ENCODE measurements around the gene THAP12. TPM values are rescaled to one million over a fixed set of nuclear protein-coding genes. Genes with fewer than 3 reads are reported as not detected.
A peak's percentile ranks its signal among the peaks of the same experiment; 100 is the strongest.

Gene THAP12
- total and polyA plus RNA-seq, 2 experiments from 2014 or later: 20.1 to 36.0 TPM

DNA sequence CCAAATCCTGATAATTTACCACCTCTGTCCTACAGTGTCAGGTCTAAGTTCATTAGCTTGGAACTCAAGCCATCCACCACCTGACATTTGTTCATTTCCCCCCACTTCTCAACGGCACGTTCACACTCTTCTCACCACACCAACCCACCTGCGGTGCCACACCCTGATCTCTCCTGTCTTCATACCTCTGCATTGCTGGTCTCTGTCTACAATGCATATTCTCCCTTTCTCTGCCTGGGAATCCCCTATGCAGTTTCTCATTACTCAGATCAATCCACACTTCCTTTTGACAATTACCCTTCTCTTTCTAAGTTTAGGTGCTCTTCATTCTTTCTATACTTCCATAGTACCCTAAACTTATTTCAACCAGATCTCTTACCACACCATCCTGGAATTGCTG, 43.4 kb upstream of the THAP12 start (continued):
- TF ChIP-seq, protein P1, sequence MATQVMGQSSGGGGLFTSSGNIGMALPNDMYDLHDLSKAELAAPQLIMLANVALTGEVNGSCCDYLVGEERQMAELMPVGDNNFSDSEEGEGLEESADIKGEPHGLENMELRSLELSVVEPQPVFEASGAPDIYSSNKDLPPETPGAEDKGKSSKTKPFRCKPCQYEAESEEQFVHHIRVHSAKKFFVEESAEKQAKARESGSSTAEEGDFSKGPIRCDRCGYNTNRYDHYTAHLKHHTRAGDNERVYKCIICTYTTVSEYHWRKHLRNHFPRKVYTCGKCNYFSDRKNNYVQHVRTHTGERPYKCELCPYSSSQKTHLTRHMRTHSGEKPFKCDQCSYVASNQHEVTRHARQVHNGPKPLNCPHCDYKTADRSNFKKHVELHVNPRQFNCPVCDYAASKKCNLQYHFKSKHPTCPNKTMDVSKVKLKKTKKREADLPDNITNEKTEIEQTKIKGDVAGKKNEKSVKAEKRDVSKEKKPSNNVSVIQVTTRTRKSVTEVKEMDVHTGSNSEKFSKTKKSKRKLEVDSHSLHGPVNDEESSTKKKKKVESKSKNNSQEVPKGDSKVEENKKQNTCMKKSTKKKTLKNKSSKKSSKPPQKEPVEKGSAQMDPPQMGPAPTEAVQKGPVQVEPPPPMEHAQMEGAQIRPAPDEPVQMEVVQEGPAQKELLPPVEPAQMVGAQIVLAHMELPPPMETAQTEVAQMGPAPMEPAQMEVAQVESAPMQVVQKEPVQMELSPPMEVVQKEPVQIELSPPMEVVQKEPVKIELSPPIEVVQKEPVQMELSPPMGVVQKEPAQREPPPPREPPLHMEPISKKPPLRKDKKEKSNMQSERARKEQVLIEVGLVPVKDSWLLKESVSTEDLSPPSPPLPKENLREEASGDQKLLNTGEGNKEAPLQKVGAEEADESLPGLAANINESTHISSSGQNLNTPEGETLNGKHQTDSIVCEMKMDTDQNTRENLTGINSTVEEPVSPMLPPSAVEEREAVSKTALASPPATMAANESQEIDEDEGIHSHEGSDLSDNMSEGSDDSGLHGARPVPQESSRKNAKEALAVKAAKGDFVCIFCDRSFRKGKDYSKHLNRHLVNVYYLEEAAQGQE (IDR thresholded peaks at IDR 0.05; ENCODE audit: unreplicated experiment): no peak

DNA sequence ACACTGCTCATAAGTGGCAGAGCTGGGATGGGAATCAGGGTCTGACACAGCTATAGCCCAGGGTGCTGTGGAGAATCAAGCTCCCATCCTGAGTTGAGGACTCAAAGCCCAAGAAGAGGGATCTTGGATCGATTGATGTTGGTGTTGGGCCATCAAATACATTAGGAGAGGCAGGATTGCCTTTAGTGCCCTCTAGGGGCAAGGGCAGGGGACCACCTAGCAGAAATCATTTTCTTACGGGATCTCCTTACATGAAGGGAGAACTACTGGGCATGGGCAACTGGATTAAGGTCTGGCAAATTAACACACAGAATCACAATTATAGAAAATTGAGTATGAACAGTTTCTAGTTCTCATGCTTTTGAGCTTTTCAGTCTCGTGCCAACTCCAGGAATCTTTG, 39.0 kb upstream of the THAP12 start:
- peak; percentile 69 for DNase-seq (ENCODE audit: low spot score)
- Mint-ChIP-seq H3K36me3 (ENCODE audit: low read depth) (no peaks in the 10 kb centered on the region), H3K4me3 (no peak overlapping the region), H3K4me1 (no peaks in the 10 kb centered on the region), H3K27me3 (ENCODE audit: insufficient read depth, low read depth, poor library complexity) (peaks cover 10% of the 10 kb centered on the region), H3K27ac (no peak overlapping the region), H3K9me3 (no peaks in the 10 kb centered on the region)
- TF ChIP-seq, protein P1 (IDR thresholded peaks at IDR 0.05; ENCODE audit: unreplicated experiment): no peak
- TF ChIP-seq, protein P2, sequence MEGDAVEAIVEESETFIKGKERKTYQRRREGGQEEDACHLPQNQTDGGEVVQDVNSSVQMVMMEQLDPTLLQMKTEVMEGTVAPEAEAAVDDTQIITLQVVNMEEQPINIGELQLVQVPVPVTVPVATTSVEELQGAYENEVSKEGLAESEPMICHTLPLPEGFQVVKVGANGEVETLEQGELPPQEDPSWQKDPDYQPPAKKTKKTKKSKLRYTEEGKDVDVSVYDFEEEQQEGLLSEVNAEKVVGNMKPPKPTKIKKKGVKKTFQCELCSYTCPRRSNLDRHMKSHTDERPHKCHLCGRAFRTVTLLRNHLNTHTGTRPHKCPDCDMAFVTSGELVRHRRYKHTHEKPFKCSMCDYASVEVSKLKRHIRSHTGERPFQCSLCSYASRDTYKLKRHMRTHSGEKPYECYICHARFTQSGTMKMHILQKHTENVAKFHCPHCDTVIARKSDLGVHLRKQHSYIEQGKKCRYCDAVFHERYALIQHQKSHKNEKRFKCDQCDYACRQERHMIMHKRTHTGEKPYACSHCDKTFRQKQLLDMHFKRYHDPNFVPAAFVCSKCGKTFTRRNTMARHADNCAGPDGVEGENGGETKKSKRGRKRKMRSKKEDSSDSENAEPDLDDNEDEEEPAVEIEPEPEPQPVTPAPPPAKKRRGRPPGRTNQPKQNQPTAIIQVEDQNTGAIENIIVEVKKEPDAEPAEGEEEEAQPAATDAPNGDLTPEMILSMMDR (conservative IDR thresholded peaks at IDR 0.05; ENCODE audit: low read depth in 2 of 2): peak; percentile 73 to 79
- Histone ChIP-seq H3K36me3 (ENCODE audit: insufficient read depth) (no peaks in the 10 kb centered on the region), H3K4me3 (no peak overlapping the region), H3K27ac (ENCODE audit: low read depth) (no peak overlapping the region), H3K27me3 (ENCODE audit: insufficient read depth) (no peaks in the 10 kb centered on the region), H2AFZ (no peak overlapping the region), H3K4me2 (no peak overlapping the region), H3K4me1 (ENCODE audit: insufficient read depth) (no peaks in the 10 kb centered on the region), H3K9me2 (ENCODE audit: insufficient read depth) (no peaks in the 10 kb centered on the region; the same call in 1 of the 2 replicates), H3K79me2 (replicated peaks; ENCODE audit: insufficient read depth) (no peaks in the 10 kb centered on the region), H3F3A (replicated peaks; ENCODE audit: low read depth) (no peaks in the 10 kb centered on the region), H4K20me1 (replicated peaks; ENCODE audit: insufficient read depth) (no peaks in the 10 kb centered on the region)
- ATAC-seq: peak; percentile 77

DNA sequence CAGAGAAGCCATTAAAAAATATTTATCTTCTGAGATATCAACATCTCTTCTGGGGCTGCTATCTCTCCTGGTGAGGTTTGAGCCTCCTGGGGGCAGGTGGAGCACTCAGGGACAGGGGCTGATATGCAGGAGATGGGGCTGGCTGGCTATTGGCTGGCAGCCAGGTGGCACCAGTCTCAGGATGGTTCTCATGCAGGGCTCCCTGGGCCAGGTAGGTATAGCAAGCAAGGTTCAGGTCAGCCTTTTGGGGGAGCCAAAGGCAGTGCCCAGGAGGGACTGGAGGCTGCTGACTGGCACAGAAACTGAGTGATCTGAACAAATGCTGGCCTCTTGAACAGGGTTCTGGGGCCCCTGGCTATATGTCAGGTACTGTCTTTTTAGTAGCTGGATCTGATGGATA, 34.1 kb upstream of the THAP12 start:
- H3K4me1 ChIP-seq (ENCODE audit: insufficient read depth): no peaks in the 10 kb centered on the region
- no peak overlapping the region for H3K4me3 ChIP-seq
- H3K79me2 ChIP-seq (replicated peaks; ENCODE audit: insufficient read depth): no peaks in the 10 kb centered on the region
- H3K27ac ChIP-seq (ENCODE audit: low read depth): no peak overlapping the region
- DNase-seq (ENCODE audit: low spot score): peak; percentile 65
- no peaks in the 10 kb centered on the region for H3F3A ChIP-seq (replicated peaks; ENCODE audit: low read depth)
- H3K27me3 ChIP-seq (ENCODE audit: insufficient read depth): no peaks in the 10 kb centered on the region
- H4K20me1 ChIP-seq (replicated peaks; ENCODE audit: insufficient read depth): no peaks in the 10 kb centered on the region
- no peaks in the 10 kb centered on the region; the same call in 1 of the 2 replicates for H3K9me2 ChIP-seq (ENCODE audit: insufficient read depth)
- Mint-ChIP-seq H3K36me3 (ENCODE audit: low read depth) (no peaks in the 10 kb centered on the region), H3K27me3 (ENCODE audit: insufficient read depth, low read depth, poor library complexity) (peaks cover 10% of the 10 kb centered on the region), H3K27ac (no peak overlapping the region), H3K4me3 (no peak overlapping the region), H3K4me1 (no peaks in the 10 kb centered on the region), H3K9me3 (no peaks in the 10 kb centered on the region)
- no peaks in the 10 kb centered on the region for H3K36me3 ChIP-seq (ENCODE audit: insufficient read depth)
- TF ChIP-seq, protein P3, sequence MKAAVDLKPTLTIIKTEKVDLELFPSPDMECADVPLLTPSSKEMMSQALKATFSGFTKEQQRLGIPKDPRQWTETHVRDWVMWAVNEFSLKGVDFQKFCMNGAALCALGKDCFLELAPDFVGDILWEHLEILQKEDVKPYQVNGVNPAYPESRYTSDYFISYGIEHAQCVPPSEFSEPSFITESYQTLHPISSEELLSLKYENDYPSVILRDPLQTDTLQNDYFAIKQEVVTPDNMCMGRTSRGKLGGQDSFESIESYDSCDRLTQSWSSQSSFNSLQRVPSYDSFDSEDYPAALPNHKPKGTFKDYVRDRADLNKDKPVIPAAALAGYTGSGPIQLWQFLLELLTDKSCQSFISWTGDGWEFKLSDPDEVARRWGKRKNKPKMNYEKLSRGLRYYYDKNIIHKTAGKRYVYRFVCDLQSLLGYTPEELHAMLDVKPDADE (IDR thresholded peaks at IDR 0.05): no peak
- TF ChIP-seq, protein P2 (conservative IDR thresholded peaks at IDR 0.05; ENCODE audit: low read depth in 2 of 2): peak; percentile 43 to 76
- no peak overlapping the region for H2AFZ ChIP-seq
- H3K4me2 ChIP-seq: no peak overlapping the region
- ATAC-seq: peak; percentile 96
